Measurements from ENCODE around the gene ITGBL1. TPM values are rescaled to one million over a fixed set of nuclear protein-coding genes. Genes with fewer than 3 reads are reported as not detected.

ITGBL1 gene
- polyA plus RNA-seq, 1 experiment, result 73.7 TPM

DNA sequence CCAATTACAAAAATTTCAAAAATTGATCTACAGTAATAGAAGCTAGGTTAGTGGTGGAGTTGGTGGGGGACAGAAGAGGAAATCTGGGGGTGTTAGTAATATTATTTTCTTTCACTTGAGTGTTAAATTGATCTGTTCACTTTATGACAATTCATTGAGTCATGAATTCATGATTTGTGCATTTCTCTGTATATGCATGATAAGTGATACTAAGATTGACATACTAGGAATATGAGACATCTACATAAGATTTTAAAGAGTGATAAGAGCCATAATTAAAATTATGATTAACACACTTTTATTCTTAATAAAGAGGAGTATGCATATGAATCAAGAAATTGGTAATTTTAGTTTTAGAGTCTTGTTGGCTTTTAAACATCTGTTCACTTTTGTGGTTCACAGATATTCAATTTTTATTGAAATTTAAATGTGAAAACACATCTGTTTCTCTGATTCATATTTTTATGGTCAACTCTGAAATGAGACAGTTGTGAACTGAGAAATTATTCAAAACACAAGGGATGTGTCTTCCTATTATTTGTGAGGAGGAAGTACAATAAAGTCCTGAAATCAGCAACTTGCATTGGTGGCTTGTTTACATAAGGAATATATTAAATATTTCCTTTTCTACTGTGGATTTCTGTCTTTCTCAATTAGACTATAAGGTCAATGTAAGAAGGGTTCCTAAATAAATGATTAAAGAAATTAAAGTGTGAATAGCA lies 196.5 kb downstream of the ITGBL1 start:
- no peaks in the 10 kb centered on the region for H3K36me3 ChIP-seq (ENCODE audit: control insufficient read depth, insufficient read depth, low read length)
- POLR2A ChIA-PET, result no interaction called here
- TF ChIP-seq, protein P1, sequence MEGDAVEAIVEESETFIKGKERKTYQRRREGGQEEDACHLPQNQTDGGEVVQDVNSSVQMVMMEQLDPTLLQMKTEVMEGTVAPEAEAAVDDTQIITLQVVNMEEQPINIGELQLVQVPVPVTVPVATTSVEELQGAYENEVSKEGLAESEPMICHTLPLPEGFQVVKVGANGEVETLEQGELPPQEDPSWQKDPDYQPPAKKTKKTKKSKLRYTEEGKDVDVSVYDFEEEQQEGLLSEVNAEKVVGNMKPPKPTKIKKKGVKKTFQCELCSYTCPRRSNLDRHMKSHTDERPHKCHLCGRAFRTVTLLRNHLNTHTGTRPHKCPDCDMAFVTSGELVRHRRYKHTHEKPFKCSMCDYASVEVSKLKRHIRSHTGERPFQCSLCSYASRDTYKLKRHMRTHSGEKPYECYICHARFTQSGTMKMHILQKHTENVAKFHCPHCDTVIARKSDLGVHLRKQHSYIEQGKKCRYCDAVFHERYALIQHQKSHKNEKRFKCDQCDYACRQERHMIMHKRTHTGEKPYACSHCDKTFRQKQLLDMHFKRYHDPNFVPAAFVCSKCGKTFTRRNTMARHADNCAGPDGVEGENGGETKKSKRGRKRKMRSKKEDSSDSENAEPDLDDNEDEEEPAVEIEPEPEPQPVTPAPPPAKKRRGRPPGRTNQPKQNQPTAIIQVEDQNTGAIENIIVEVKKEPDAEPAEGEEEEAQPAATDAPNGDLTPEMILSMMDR (IDR thresholded peaks at IDR 0.05; ENCODE audit: insufficient read depth, low read depth, low read length), result no peak
- no peak overlapping the region for H3K4me3 ChIP-seq (ENCODE audit: low read depth, low read length)
- no peaks in the 10 kb centered on the region for H3K27me3 ChIP-seq (ENCODE audit: control insufficient read depth, insufficient read depth, low read length)
- CTCF ChIA-PET, result no interaction called here
- no peak for DNase-seq (ENCODE audit: low read depth)

DNA sequence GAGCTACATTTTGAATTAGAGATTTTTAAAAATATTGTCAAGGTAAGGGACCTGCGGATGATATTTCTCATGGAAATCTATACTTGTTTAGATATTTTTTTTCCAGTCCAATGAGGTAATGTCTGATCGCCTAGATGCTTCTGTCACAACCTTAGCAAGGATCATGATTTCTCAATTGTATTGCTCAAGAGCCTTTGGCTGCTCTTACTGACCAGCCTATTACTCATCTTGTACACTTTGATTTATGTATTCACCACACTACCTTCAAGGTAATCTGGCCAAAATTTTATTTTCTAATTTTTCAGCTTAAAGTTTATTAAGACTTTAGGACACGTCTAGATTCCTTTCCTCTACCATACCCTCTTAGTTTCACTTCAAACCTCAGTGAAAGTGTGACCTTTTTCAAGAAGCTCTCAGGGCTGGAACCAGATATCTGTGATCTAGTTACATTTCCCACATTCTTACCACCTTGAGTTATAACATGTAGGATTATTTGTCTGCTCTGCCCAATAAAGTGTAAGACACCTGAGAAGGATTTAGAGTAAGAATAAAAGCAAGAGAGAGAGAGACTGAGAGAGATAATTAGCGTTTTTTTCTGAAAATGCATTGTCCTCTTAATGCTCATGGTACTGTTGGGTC lies 197.1 kb downstream of the ITGBL1 start:
- no peak overlapping the region for H3K4me3 ChIP-seq (ENCODE audit: low read depth, low read length)
- no peaks in the 10 kb centered on the region for H3K36me3 ChIP-seq (ENCODE audit: control insufficient read depth, insufficient read depth, low read length)
- DNase-seq (ENCODE audit: low read depth), result peak; percentile 33
- TF ChIP-seq, protein P1 (IDR thresholded peaks at IDR 0.05; ENCODE audit: insufficient read depth, low read depth, low read length), result no peak
- no peaks in the 10 kb centered on the region for H3K27me3 ChIP-seq (ENCODE audit: control insufficient read depth, insufficient read depth, low read length)
- ChIA-PET POLR2A (no interaction called here), CTCF (interaction anchor here (0.6 kb wide), 1 partner anchor 277 kb away, joined by 3 read pairs; no protein-coding TSS in a partner anchor)

DNA sequence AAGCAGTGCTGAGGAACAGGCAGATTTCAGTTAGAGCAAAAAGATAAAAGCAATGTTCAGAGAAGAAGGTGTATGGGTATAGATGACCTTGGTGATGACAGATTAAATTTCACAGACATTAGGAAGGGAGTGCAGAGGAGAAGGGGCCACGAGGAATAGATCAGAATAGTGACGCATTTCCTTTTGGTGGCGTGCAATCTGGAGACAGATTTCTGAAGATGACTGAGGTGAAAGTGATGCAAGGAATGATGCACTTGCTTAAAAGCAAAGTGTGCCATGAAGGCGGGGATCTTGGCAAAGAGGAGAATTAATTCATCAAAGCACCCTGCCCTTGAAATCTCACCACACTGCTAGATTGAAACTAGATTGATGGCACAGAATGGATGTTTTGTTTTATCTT lies 202.4 kb downstream of the ITGBL1 start:
- no peak for DNase-seq (ENCODE audit: low read depth)
- ChIA-PET POLR2A (no interaction called here), CTCF (no interaction called here)
- Histone ChIP-seq H3K27me3 (ENCODE audit: control insufficient read depth, insufficient read depth, low read length) (no peaks in the 10 kb centered on the region), H3K4me3 (ENCODE audit: low read depth, low read length) (no peak overlapping the region), H3K36me3 (ENCODE audit: control insufficient read depth, insufficient read depth, low read length) (no peaks in the 10 kb centered on the region)
- TF ChIP-seq, protein P1 (IDR thresholded peaks at IDR 0.05; ENCODE audit: insufficient read depth, low read depth, low read length), result no peak

DNA sequence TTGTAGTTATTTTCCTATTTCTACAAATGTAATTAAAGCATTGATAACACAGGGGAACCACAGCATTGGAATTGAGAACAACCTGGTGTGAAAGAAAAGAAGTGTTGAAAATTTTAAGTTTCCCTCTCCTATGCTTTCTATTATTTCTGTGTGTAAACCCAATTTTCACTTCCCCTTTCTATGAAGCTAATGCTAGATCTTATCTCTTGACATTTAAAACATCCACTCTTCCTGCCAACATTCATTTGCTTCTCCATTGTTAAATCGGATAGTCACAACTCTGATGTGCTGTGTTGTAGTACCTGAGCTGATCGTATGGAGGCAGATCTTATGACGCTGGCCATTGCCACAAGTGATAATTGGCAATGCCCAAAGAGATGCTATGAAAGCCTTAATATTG lies 203.0 kb downstream of the ITGBL1 start:
- CTCF ChIA-PET, result no interaction called here
- TF ChIP-seq, protein P1 (IDR thresholded peaks at IDR 0.05; ENCODE audit: insufficient read depth, low read depth, low read length), result no peak
- no peak for DNase-seq (ENCODE audit: low read depth)

DNA sequence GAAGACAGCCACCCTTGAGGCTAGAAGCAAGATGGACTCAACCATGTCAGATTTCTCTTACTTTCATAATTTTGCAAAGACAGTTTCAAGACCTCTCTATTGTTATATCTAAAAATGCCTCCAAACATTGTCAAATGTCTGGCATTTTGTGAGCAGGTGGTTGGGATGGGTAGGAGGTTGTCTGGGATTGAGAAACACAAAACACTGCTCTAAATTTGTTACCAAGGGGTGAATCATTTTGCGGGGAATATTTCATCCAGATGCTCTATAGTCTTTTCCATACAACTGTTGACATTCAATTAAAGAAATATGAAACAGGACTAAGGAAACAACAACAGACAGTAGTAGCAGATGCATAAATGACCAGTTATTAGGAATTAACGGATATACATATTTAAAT lies 208.2 kb downstream of the ITGBL1 start:
- Histone ChIP-seq H3K27me3 (ENCODE audit: control insufficient read depth, insufficient read depth, low read length) (no peaks in the 10 kb centered on the region), H3K4me3 (ENCODE audit: low read depth, low read length) (no peak overlapping the region), H3K36me3 (ENCODE audit: control insufficient read depth, insufficient read depth, low read length) (no peaks in the 10 kb centered on the region)
- no peak for DNase-seq (ENCODE audit: low read depth)
- POLR2A ChIA-PET, result no interaction called here
- CTCF ChIA-PET, result no interaction called here
- TF ChIP-seq, protein P1 (IDR thresholded peaks at IDR 0.05; ENCODE audit: insufficient read depth, low read depth, low read length), result no peak

More for the DNA sequence above, 203.0 kb downstream of the ITGBL1 start:
- Histone ChIP-seq H3K27me3 (ENCODE audit: control insufficient read depth, insufficient read depth, low read length) (no peaks in the 10 kb centered on the region), H3K4me3 (ENCODE audit: low read depth, low read length) (no peak overlapping the region), H3K36me3 (ENCODE audit: control insufficient read depth, insufficient read depth, low read length) (no peaks in the 10 kb centered on the region)
- POLR2A ChIA-PET, result no interaction called here
